ENCODE results near the gene XIRP2.

- TF ChIP-seq RAD21 (IDR thresholded peaks at IDR 0.05) (no peak), CTCF (IDR thresholded peaks at IDR 0.05; ENCODE audit: low read depth, low read length, missing input control) (no peak), SP1 (IDR thresholded peaks at IDR 0.05) (no peak)
These were observed 309.7 kb downstream of the XIRP2 start for GRCh38 chr2:167198009-167198408.

Data from liver (tissue), 3 donors.